HL-60 (cell line): ENCODE measurements around the gene DEUP1.

ENCODE experiments used
- GABPA ChIP-seq: IDR thresholded peaks from 2 replicates; pipeline ENCODE4 v1.6.1; 2012; ENCODE audit warnings: low read depth
- POLR2AphosphoS5 ChIP-seq: IDR thresholded peaks from 2 replicates; pipeline ENCODE4 v1.6.1; 2012; ENCODE audit warnings: low read depth
- TF ChIP-seq, protein P1 (sequence below): IDR thresholded peaks from one replicate; pipeline ENCODE4 v1.5.1; 2011; ENCODE audit warnings: low read length, control low read depth, inconsistent platforms; ENCODE audit not compliant: insufficient read depth

GRCh38 chr11:93291898-93292297 is 38.6 kb upstream of the DEUP1 start:
- no peak for TF ChIP-seq GABPA
- no peak for TF ChIP-seq POLR2AphosphoS5
- TF ChIP-seq, protein P1, sequence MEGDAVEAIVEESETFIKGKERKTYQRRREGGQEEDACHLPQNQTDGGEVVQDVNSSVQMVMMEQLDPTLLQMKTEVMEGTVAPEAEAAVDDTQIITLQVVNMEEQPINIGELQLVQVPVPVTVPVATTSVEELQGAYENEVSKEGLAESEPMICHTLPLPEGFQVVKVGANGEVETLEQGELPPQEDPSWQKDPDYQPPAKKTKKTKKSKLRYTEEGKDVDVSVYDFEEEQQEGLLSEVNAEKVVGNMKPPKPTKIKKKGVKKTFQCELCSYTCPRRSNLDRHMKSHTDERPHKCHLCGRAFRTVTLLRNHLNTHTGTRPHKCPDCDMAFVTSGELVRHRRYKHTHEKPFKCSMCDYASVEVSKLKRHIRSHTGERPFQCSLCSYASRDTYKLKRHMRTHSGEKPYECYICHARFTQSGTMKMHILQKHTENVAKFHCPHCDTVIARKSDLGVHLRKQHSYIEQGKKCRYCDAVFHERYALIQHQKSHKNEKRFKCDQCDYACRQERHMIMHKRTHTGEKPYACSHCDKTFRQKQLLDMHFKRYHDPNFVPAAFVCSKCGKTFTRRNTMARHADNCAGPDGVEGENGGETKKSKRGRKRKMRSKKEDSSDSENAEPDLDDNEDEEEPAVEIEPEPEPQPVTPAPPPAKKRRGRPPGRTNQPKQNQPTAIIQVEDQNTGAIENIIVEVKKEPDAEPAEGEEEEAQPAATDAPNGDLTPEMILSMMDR, result no peak
